Loucy (cell line): ENCODE data around the gene JAZF1.

ENCODE experiments used
- H2AFZ ChIP-seq: fragments of 200-600 bp; sonication (generic); 2 replicates; pipeline ENCODE4 v1.6.0; 2016; ENCODE audit warnings: antibody characterized with exemption, mild to moderate bottlenecking, low read length, moderate library complexity
- H3F3A ChIP-seq: fragments of 200-600 bp; 2 replicates; pipeline ENCODE4 v1.6.0; 2016; ENCODE audit warnings: antibody characterized with exemption, low read depth, mild to moderate bottlenecking
- H3K27me3 ChIP-seq: fragments of 200-600 bp; sonication (generic); 2 replicates; pipeline ENCODE4 v1.6.1; 2014; ENCODE audit warnings: low read length, mild to moderate bottlenecking; ENCODE audit not compliant: insufficient read depth, poor library complexity, severe bottlenecking
- H3K36me3 ChIP-seq: fragments of 200-600 bp; sonication (generic); 2 replicates; pipeline ENCODE4 v1.6.1; 2016; ENCODE audit warnings: low read length; ENCODE audit not compliant: insufficient read depth
- H3K4me1 ChIP-seq: fragments of 200-600 bp; sonication (generic); 2 replicates; pipeline ENCODE4 v1.5.1; 2014; ENCODE audit warnings: low read length, mild to moderate bottlenecking; ENCODE audit not compliant: insufficient read depth, poor library complexity, severe bottlenecking
- H3K4me2 ChIP-seq: fragments of 200-600 bp; sonication (generic); 2 replicates; pipeline ENCODE4 v1.6.0; 2014; ENCODE audit warnings: antibody characterized with exemption, low read length, low read depth, mild to moderate bottlenecking; ENCODE audit not compliant: poor library complexity, severe bottlenecking
- H3K4me3 ChIP-seq: fragments of 200-600 bp; sonication (generic); 2 replicates; pipeline ENCODE4 v1.5.1; 2014; ENCODE audit warnings: low read length, mild to moderate bottlenecking, mixed read lengths; ENCODE audit not compliant: poor library complexity, severe bottlenecking
- H3K79me2 ChIP-seq: fragments of 200-600 bp; sonication (generic); 2 replicates; pipeline ENCODE4 v1.6.1; 2014; ENCODE audit warnings: low read length; ENCODE audit not compliant: insufficient read depth
- H3K9ac ChIP-seq: fragments of 200-600 bp; sonication (generic); 2 replicates; pipeline ENCODE4 v1.6.0; 2014; ENCODE audit warnings: mild to moderate bottlenecking, low read depth, low read length, moderate library complexity; ENCODE audit not compliant: poor library complexity, severe bottlenecking
- H3K9me2 ChIP-seq: fragments of 200-600 bp; sonication (generic); replicated peaks from 2 replicates; pipeline ENCODE4 v1.6.1; 2016; ENCODE audit warnings: low read depth, low read length, mixed read lengths
- H3K9me3 ChIP-seq: fragments of 200-600 bp; sonication (generic); 2 replicates; pipeline ENCODE4 v1.6.1; 2014; ENCODE audit warnings: mild to moderate bottlenecking, antibody characterized with exemption, low read length, low read depth; ENCODE audit not compliant: insufficient read depth
- H4K20me1 ChIP-seq: fragments of 200-600 bp; sonication (generic); 2 replicates; pipeline ENCODE4 v1.6.0; 2014; ENCODE audit warnings: antibody characterized with exemption, low read length, mild to moderate bottlenecking; ENCODE audit not compliant: insufficient read depth, poor library complexity, severe bottlenecking
- EZH2phosphoT487 ChIP-seq: fragments of 200-600 bp; IDR thresholded peaks from 2 replicates; pipeline ENCODE4 v1.6.1; 2018; ENCODE audit warnings: antibody characterized with exemption, mild to moderate bottlenecking, moderate library complexity, borderline replicate concordance
- TF ChIP-seq, protein P1 (sequence below): fragments of 200-600 bp; sonication (generic); conservative IDR thresholded peaks from 2 replicates; pipeline ENCODE4 v1.5.1; 2014; ENCODE audit warnings: mild to moderate bottlenecking, antibody characterized with exemption, low read length

The JAZF1 gene

DNA sequence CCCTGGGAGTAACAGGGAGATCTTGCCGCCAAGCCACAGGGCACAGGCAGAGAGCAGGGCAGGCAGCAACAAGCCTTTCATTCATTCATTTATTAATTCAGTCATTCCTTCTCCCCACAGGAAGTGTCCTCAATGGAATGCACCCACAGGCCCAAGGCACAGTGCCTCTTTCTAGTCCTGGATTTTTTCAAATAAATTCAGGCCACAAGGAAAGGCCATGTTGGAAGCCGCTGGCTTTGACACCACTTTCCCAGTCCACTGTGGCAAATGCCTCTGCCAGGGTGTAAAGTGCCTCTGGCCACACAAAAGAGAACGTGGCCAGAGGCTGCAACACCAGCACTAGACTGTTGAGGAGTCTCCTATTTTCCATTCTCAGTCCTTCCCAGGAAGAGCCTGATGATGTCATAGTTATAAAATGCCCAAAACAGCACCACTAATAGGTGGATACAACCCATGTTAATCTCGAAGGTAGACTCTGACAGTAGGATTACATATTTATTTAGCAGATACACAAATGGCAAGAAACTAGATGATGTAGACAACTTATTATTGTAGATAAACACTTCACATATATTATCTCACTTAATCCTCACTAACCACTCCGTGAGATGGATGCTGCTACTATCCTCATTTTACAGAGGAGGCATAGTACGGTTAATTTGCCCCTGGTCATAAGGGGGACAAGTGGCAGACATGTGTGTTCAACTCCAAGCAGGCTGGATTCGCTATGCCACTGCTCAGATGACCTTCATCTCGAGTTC lies 5.5 kb downstream of the JAZF1 start:
- Histone ChIP-seq H3K4me1 (peaks cover 21% of the 10 kb centered on the region), H3K9me2 (no peaks in the 10 kb centered on the region), H4K20me1 (peaks cover 7% of the 10 kb centered on the region), H3K9ac (no peak overlapping the region), H3F3A (peaks cover 18% of the 10 kb centered on the region), H2AFZ (no peak overlapping the region), H3K4me2 (no peak overlapping the region), H3K27me3 (no peaks in the 10 kb centered on the region), H3K36me3 (no peaks in the 10 kb centered on the region), H3K4me3 (no peak overlapping the region), H3K79me2 (peaks cover 35% of the 10 kb centered on the region; the same call in 1 of the 2 replicates), H3K9me3 (no peaks in the 10 kb centered on the region)
- TF ChIP-seq EZH2phosphoT487 = no peak
- TF ChIP-seq, protein P1, sequence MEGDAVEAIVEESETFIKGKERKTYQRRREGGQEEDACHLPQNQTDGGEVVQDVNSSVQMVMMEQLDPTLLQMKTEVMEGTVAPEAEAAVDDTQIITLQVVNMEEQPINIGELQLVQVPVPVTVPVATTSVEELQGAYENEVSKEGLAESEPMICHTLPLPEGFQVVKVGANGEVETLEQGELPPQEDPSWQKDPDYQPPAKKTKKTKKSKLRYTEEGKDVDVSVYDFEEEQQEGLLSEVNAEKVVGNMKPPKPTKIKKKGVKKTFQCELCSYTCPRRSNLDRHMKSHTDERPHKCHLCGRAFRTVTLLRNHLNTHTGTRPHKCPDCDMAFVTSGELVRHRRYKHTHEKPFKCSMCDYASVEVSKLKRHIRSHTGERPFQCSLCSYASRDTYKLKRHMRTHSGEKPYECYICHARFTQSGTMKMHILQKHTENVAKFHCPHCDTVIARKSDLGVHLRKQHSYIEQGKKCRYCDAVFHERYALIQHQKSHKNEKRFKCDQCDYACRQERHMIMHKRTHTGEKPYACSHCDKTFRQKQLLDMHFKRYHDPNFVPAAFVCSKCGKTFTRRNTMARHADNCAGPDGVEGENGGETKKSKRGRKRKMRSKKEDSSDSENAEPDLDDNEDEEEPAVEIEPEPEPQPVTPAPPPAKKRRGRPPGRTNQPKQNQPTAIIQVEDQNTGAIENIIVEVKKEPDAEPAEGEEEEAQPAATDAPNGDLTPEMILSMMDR = no peak

DNA sequence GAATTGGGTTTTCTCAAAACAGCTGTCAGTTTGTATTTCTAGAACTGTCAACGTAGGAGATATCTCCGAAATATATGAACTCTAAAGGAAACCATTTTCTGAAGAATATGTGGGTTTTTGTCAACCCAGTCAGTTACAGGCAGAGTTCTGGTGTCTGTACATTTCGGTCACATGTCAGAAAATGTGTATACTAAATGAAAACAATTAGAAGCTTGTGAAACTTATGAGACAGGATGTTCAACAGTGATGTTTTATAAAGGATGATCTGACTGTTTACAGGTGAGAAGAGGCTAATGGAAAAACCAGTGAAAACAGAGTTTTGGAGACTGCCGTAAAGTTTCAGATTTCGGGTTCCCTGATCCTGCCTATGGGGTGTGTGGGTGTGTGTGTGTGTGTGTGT lies 6.2 kb downstream of the JAZF1 start:
- peaks cover 35% of the 10 kb centered on the region; the same call in 1 of the 2 replicates for H3K79me2 ChIP-seq
- H3K9ac ChIP-seq = no peak overlapping the region
- H4K20me1 ChIP-seq = peaks cover 7% of the 10 kb centered on the region
- H3K27me3 ChIP-seq = no peaks in the 10 kb centered on the region
- H3K4me1 ChIP-seq = peaks cover 21% of the 10 kb centered on the region
- no peaks in the 10 kb centered on the region for H3K9me2 ChIP-seq
- no peak overlapping the region for H3K4me2 ChIP-seq
- no peaks in the 10 kb centered on the region for H3K9me3 ChIP-seq
- H2AFZ ChIP-seq = no peak overlapping the region
- no peaks in the 10 kb centered on the region for H3K36me3 ChIP-seq
- H3K4me3 ChIP-seq = no peak overlapping the region
- TF ChIP-seq, protein P1 = no peak
- no peak for TF ChIP-seq EZH2phosphoT487
- H3F3A ChIP-seq = peaks cover 18% of the 10 kb centered on the region

DNA sequence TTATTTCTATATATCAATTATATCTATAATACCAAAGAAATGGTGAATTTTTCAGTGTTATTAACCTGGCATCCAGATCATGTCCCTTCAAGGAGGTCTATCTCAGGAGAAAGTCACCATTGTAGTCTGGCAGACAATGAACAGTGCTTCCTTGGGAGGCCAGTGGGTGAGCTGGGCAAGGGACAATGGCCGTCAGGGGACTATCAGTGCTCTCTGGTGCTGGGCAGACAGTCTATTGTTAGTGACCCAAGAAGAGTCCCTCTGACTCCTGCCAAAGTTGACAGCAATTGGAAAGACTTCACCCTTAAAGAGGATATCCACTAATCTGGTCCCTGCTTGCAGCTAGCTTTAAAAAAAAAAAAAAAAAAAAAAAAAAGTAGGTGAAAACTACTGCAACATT lies 7.1 kb downstream of the JAZF1 start:
- H3K9me2 ChIP-seq = no peaks in the 10 kb centered on the region
- H2AFZ ChIP-seq = no peak overlapping the region
- peaks cover 13% of the 10 kb centered on the region for H3K4me1 ChIP-seq
- H3K79me2 ChIP-seq = peaks cover 29% of the 10 kb centered on the region; the same call in 1 of the 2 replicates
- no peak overlapping the region for H3K4me3 ChIP-seq
- no peaks in the 10 kb centered on the region for H3K27me3 ChIP-seq
- no peak for TF ChIP-seq EZH2phosphoT487
- TF ChIP-seq, protein P1 = no peak
- no peaks in the 10 kb centered on the region for H3K9me3 ChIP-seq
- no peak overlapping the region for H3K9ac ChIP-seq
- H4K20me1 ChIP-seq = no peaks in the 10 kb centered on the region
- H3K4me2 ChIP-seq = no peak overlapping the region
- peaks cover 10% of the 10 kb centered on the region for H3F3A ChIP-seq
- H3K36me3 ChIP-seq = no peaks in the 10 kb centered on the region
